Erythroblast (primary cell): ENCODE measurements around the gene FMOD.

Experiments
- GATA1 ChIP-seq: IDR thresholded peaks from 2 replicates; pipeline ENCODE4 v1.6.1; 2011; ENCODE audit warnings: low read depth, mild to moderate bottlenecking, control low read depth, low read length, moderate library complexity
- POLR2A ChIP-seq: IDR thresholded peaks from 2 replicates; pipeline ENCODE4 v1.6.1; 2011; ENCODE audit warnings: mild to moderate bottlenecking, low read length

DNA sequence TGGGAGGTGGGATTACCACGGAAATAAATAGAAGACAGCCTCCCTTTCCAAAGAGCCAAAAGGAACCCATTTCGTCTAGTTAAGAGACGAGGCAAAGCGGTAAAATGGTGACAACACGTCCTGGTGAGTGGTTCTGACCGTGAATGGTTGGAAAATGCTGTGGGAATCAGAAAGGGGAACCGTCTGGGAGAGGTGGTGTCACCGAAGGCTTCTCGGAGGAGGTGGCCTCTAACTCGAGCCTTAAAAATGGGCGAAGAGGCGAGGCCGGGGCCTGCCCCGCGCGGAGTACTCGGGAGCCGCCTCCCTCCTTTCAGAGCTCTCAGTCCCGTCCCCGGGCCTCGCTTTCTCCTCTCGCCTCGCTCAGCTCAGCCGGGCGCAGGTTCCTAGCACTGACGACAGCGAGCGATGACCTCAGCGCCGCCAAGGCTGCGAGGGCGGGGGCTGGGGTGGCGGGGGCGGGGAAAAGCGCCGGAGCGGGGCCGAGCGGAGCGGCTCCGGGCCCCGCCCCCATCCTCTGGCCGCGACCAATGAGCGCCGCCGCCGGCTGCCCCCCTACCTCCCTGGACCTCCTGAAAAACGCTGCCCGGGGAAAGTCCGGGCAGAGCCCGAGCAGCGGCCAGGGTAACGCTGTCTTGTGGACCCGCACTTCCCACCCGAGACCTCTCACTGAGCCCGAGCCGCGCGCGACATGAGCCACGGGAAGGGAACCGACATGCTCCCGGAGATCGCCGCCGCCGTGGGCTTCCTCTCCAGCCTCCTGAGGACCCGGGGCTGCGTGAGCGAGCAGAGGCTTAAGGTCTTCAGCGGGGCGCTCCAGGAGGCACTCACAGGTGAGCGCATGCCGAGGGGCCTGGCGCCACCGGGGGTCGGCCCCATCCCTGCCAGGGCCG lies 45.8 kb downstream of the FMOD start, which contains the start of gene BTG2:
- peak; percentile 93 for TF ChIP-seq POLR2A
- TF ChIP-seq GATA1 = no peak
